NCI-H1930 (cell line): ENCODE results near the gene CHERP.
A peak's percentile ranks its signal among the peaks of the same experiment; 100 is the strongest.
"Not testable (repeated sequence)": the region's sequence is repeated elsewhere in the genome, so short reads cannot be mapped to it uniquely, and the experiment has no call there.

ENCODE experiments used
- DNase-seq, 2 experiments: peaks; one replicate each; lab custom pipeline; 2025; lab: John Stamatoyannopoulos, UW

The CHERP gene

DNA sequence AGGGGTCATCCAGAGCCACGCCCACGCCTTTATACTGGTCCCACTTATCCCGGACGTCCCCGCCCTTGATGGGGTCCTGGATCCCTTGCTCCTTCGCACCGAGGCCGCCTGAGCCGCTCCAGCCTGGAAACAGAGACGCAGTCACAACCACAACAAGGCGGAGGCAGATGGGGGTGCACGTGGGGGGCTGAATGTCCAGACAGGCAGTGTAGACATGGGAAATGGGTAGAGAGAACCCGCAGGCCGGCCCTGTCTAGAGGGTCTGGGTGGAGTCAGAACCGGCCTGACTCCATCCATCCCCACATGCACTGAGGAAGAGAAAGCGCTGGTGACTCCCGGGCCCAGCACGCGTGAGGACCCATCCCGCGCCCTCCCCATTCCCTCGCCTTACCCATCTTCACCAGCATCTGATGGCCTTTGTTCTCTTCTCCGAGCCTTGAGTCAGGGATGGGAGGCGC lies 23.0 kb downstream of the CHERP start:
- no peak for DNase-seq

DNA sequence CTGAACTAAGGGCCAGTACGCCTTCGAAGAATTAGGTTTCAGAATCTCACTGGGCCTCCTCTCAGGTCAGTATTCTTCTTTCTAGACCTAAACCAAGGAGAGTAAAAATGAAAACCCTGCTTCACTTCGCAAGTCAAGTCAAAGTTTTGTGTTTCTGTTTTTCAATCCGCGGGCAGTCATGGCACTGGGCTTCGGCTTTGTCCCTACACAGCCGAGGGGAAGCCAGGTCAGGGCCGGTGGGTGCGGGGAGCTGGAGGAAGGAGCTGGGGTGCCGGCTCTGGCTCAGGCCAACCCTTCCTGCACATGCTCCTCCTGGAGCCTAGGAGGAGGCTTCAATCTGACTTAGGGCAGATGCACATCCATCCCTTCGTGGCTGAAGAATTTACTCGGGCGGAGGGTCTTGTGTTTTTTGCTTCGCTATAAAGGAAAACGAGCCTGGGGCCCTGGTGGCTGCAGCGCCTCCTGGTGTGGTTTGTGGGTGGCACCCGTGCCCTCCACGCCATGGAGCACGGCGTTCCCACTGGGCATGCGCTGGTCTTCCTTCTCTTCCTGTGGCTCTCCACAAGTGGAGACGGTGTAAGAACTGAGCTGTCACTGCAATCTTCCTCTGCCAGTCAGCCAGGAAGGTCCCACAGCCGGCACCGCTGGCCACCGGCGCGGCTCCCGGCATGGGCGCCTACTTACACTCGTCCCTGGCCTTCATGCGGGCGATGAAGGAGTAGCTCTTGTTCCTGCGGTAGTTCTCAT lies 23.6 kb downstream of the CHERP start:
- no peak for DNase-seq

DNA sequence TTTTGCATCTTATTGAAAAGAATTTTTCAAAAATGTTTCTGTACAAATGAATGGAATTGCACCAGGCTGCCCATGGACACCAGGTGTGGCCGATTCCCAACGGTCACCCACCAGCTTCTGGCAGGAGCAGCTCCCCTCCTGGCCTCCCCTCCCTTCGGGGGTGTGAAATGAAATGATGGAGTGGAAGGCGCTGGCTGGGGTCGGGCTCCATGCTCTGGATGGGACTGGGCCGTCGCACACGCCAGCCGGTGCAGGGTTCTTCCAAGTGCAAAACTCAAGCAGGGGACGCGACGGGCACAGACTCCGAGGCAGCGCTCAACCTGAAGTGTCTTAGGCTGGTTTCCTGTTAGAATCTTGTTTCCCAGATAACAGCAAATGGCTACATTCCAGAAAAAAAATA lies 24.2 kb downstream of the CHERP start:
- no peak for DNase-seq

DNA sequence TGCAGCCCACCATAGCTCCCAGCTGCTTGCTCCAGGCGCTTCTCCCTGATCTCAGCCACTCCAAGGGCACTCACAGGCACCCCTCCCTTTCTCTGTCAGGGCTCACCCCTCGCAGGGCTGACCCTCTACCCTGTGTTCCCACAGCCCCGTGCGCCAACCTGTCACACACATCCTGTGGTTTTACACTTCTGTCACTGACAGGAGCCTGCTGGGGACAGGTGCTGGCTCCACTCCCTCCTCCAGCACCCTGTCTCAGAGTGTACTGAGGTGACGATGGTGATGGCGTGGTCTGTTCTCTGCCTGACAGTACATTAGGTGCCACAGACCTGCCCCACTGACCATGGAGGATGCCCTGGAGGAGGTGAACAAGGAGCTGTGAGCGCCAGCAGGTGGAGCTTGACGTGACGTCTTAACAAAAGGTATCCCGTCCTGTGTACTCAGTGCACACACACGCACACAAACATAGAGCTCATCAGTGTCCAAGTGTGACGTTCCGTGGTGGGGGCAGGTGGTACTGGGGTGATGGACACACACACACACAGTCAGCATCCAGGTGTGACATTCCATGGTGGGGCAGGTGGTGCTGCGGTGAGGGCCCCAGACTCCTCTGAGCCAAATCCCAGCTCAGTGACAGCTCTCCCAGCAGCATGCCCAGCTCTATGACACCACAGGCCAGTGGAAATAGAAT lies 25.2 kb downstream of the CHERP start:
- no peak for DNase-seq

DNA sequence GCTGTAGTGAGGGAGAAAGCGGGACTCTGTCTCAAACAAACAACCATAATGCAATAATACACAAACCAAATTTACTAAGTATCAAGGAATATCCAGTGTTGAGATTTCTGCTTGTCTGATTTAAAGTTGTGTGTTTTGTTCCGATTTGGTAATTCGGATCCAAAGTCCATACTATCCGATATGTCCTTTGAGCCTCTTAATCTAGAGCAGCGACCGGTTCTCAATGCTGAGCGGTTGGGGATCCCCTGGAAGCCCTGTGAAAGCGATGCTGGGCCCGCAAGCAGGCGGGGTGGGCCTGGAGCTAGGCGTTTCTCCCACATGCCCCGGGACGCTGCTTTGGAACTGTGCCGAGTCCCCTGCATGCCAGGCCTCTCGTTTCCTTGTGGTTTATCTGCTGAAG lies 25.9 kb downstream of the CHERP start:
- no peak for DNase-seq

GRCh38 chr19:16514383-16515019 lies 27.7 kb downstream of the CHERP start:
- no peak for DNase-seq

GRCh38 chr19:16512611-16513010 lies 29.6 kb downstream of the CHERP start:
- not testable (repeated sequence) for DNase-seq

DNA sequence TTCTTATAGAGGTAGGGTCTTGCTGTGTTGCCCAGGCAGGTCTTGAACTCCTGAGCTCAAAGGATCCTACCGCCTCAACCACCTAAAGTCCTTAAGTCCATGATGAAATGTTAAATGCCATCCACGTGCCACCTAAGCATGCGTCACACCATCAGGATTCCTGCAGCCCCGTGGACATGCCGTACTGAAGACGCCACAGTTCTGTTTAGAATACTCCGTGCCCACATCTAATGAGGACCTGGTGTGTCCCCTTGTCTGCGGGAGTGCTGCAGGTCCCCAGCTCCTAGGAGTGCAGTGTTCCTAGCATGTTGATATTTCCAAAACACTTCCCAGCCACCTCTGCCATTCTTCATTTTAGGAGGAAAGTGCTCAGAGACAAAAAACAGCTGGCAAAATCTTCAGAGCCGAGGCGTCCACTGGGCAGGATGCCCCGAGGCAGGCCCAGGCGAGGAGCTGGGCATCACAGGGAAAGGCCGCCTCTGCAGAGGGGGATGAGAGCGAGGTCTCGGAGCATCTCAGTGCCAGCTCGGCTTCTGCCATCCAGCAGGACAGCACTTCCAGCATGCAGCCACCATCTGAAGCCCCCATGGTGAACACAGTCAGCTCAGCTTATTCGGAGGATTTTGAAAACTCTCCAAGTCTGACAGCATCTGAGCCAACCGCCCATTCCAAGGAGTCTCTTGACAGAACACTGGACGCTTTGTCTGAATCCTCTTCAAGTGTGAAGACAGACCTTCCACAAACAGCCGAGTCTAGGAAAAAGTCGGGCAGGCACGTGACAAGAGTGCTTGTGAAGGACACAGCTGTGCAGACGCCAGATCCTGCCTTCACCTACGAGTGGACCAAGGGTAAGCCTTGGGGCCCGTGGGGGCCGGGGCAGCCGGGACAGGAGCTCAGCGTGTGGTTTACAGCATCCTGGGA lies 32.8 kb downstream of the CHERP start:
- DNase-seq = no peak

DNA sequence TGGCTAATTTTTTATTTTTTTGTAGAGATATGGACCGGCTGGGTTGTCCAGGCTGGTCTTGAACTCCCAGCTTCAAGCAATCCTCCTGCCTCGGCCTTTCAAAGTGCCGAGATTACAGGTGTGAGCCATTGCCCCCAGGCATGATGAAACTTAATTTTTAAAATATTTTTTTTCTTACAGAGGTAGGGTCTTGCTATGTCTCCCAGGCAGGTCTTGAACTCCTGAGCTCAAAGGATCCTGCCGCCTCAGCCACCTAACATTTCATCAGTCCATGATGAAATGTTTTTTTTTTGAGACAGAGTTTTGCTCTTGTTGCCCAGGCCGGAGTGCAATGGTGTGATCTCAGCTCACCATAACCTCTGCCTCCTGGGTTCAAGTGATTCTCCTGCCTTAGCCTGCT lies 33.7 kb downstream of the CHERP start:
- DNase-seq = no peak

GRCh38 chr19:16506961-16507360 lies 35.3 kb downstream of the CHERP start:
- DNase-seq = no peak

GRCh38 chr19:16506161-16506560 lies 36.1 kb downstream of the CHERP start:
- DNase-seq = not testable (repeated sequence)

DNA sequence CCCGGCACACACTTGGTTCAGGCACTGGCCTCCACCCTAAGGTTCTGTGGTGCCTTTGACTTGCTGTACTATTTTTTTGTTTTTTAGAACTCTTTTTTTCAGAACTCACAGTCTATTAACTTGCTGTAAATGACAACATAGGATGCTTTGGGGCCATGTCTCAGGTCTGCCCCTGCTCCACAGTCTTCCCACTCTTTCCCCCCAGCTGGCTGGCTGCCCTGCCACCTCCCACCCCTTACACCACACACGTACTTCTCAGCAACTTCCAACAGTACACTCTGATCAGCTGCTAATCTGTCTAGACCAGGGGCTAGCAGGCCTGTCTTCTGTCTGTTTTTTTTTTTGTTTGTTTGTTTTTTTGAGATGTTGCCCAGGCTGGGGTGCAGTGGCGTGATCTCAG lies 38.0 kb downstream of the CHERP start:
- DNase-seq = no peak

DNA sequence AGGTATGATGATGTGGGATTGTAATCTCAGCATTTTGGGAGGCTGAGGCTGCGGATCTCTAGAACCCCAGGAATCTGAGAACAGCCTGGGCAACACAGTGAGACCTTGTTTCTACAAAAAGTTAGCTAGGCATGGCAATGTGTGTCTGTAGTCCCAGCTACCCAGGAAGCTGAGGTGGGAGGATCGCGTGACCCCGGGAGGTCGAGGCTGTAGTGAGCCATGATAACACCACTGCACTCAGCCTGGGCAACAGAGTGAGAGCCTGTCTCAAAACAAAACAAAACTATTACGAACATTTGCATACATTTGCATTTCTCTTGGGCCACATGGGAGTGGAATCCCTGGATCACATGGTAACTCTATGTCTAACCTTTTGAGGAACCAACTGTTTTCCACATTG lies 44.4 kb downstream of the CHERP start:
- DNase-seq = no peak

- DNase-seq = no peak
Observed at GRCh38 chr19:16497042-16497441, 45.2 kb downstream of the CHERP start.

DNA sequence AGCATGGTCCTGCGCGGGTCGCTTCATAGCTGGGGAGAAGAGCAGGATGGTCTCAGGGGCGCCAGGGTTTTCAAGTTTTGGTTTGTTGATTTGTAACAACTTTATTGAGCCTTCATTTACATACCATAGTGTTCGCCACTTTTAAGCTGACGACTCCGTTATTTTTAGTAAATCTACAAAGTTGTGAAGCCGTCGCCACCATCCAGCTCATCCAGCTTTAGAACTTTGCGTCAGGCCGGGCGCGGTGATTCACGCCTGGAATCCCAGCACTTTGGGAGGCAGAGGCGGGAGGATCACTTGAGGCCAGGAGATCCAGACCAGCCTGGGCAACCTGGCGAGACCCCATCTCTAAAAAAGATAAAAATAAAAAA lies 45.6 kb downstream of the CHERP start:
- no peak for DNase-seq

DNA sequence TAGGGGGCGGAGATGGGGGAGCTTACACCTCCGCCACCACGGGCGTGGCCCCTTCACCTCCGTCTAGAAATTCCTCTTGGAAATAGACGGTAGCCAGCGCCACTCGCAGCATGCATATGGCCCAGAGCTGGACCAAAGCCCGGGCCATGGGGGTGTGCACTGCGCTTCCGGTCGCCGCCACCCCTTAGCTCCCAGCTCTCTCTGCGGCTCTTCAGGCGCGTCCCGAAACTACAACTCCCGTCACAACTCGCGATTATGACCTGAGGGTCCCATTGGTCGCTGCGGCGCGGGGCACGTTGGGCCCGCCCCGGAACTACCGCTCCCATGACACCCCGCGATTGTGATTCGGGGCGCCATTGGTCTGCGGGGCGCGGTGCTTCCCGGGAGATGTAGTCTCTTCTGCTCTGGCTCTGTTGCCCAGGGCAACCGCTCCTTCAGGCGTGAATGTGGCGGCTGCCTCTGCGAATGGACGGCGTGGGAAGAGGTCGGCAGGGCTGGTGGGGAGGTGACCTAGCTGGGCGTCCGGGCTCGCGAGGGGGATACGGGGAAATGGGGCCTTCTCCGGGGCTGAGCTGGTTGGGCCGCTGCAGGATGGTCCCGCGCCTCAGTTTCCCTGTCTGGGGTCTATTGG lies 46.1 kb downstream of the CHERP start, which contains the start of the genes C19orf44 and CALR3:
C19orf44 (plus strand) TSS at position 413 of the 631 bp plus-strand sequence. CDS start 4,399 bp downstream, outside the sequence.
CALR3 (minus strand) TSS at position 186 of the 631 bp plus-strand sequence; CDS start at position 148, 38 bp downstream.
- DNase-seq = peak; percentile 92 to 94

- not testable (repeated sequence) for DNase-seq
Observed at GRCh38 chr19:16486476-16486875, 55.8 kb downstream of the CHERP start.

GRCh38 chr19:16482745-16483144 lies 59.5 kb downstream of the CHERP start:
- no peak for DNase-seq

DNA sequence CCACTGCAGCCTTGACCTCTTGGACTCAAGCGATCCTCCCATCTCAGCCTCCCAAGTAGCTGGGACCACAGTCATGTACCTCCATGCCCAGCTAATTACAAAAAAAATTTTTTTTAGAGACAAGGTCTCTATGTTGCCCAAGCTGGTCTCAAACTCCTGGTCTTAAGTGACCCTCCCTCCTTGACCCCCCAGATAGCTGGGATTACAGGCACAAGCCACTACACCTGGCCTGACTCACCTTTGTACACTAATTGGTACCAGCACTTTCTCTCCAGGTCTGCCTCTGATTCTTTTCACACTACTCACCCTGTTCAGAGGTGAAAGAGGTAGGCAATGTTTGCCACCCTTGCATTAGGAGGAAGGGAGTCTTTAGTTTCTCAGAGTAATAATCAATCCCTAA lies 64.9 kb downstream of the CHERP start:
- DNase-seq = no peak

DNA sequence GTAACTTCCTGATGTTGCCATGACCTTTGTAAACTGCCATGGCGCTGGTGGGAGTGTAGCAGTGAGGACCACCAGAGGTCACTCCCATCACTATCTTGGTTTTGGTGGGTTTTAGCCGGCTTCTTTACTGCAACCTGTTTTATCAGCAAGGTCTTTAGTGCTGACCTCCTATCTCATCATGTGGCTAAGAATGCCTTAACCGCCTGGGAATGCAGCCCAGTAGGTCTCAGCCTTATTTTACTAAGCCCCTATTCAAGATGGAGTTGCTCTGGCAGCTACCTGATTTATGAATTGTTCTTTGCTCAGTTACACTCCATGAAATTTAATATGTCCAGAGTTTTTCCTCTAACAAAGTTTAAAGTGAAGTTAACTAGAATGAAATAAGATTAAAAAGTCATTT lies 65.8 kb downstream of the CHERP start:
- no peak for DNase-seq

GRCh38 chr19:16473875-16474392 lies 68.3 kb downstream of the CHERP start:
- no peak for DNase-seq
